SK-N-SH (cell line): ENCODE measurements around the gene CHCHD1. TPM values are rescaled to one million over a fixed set of nuclear protein-coding genes. Genes with fewer than 3 reads are reported as not detected.
"Not testable (repeated sequence)": the region's sequence is repeated elsewhere in the genome, so short reads cannot be mapped to it uniquely, and the experiment has no call there.

Source experiments
- CTCF ChIA-PET: fragments of 300-600, 350-600 bp; formaldehyde crosslinking; extraction: SDS; loops from one replicate; lab custom pipeline; 2021; lab: Yijun Ruan, JAX
- POLR2A ChIA-PET: fragments of 350-600 bp; sonication (Branson Sonifier 250); formaldehyde crosslinking; extraction: SDS; loops from one replicate; lab custom pipeline; 2020; ENCODE audit warnings: antibody characterized with exemption, inconsistent platforms; lab: Yijun Ruan, JAX
- DNase-seq: peaks from one replicate; pipeline ENCODE4 v3.0.0; 2012
- H2AFZ ChIP-seq: fragments of 200-600 bp; sonication (generic); 2 replicates; pipeline ENCODE4 v1.8.1; 2016; ENCODE audit warnings: antibody characterized with exemption, mild to moderate bottlenecking, low read depth
- H3F3A ChIP-seq: fragments of 200-600 bp; sonication (generic); replicated peaks from 2 replicates; pipeline ENCODE3; 2016; ENCODE audit warnings: antibody characterized with exemption, mild to moderate bottlenecking; ENCODE audit not compliant: insufficient read depth
- H3K27ac ChIP-seq, 2 experiments: fragments of 200-500 bp in 1 of 2; fragments of 200-600 bp in 1 of 2; sonication (Bioruptor generic) in 1 of 2; sonication (generic), shearing (Covaris generic) in 1 of 2; 2 replicates each; pipeline versions ENCODE4 v1.5.1 to v1.6.1; 2014 to 2016; ENCODE audit warnings: low read depth in 2 of 2, inconsistent platforms in 1 of 2, low read length in 1 of 2, mild to moderate bottlenecking in 1 of 2, mixed read lengths in 1 of 2
- H3K27me3 ChIP-seq: fragments of 200-600 bp; sonication (generic), shearing (Covaris generic); 2 replicates; pipeline ENCODE4 v1.6.1; 2016; ENCODE audit warnings: mixed run types; ENCODE audit not compliant: insufficient read depth
- H3K36me3 ChIP-seq, 2 experiments: fragments of 200-500 bp in 1 of 2; fragments of 200-600 bp in 1 of 2; sonication (Bioruptor generic) in 1 of 2; sonication (generic) in 1 of 2; replicated peaks in 1 of 2; 2 replicates each; pipeline versions ENCODE3 to v1.5.1; 2014 to 2016; ENCODE audit warnings: low read length in 1 of 2, mild to moderate bottlenecking in 1 of 2; ENCODE audit not compliant: insufficient read depth in 2 of 2, control insufficient read depth in 1 of 2
- H3K4me1 ChIP-seq, 2 experiments: fragments of 200-500 bp in 1 of 2; fragments of 200-600 bp in 1 of 2; sonication (Bioruptor generic) in 1 of 2; sonication (generic), shearing (Covaris generic) in 1 of 2; 2 replicates each; pipeline versions ENCODE4 v1.5.1 to v1.6.1; 2014 to 2016; ENCODE audit warnings: low read depth in 1 of 2, low read length in 1 of 2, mixed run types in 1 of 2; ENCODE audit not compliant: insufficient read depth in 2 of 2, control insufficient read depth in 1 of 2
- H3K4me2 ChIP-seq: fragments of 200-600 bp; sonication (generic), shearing (Covaris generic); 2 replicates; pipeline ENCODE4 v1.6.1; 2017; ENCODE audit warnings: mixed run types
- H3K4me3 ChIP-seq, 2 experiments: fragments of 200-500 bp in 1 of 2; fragments of 200-600 bp in 1 of 2; sonication (Bioruptor generic) in 1 of 2; sonication (generic), shearing (Covaris generic) in 1 of 2; 2 replicates each; pipeline versions ENCODE4 v1.5.1 to v1.8.1; 2014 to 2016; ENCODE audit warnings: low read depth in 2 of 2, inconsistent platforms in 1 of 2, low read length in 1 of 2, mild to moderate bottlenecking in 1 of 2, mixed read lengths in 1 of 2, moderate library complexity in 1 of 2
- H3K79me2 ChIP-seq: fragments of 200-600 bp; sonication (generic); 2 replicates; pipeline ENCODE4 v1.8.1; 2017; ENCODE audit warnings: mild to moderate bottlenecking; ENCODE audit not compliant: insufficient read depth
- H3K9ac ChIP-seq: fragments of 200-600 bp; sonication (generic); 2 replicates; pipeline ENCODE4 v1.6.1; 2017; ENCODE audit warnings: mixed run types
- H3K9me2 ChIP-seq: fragments of 200-600 bp; sonication (generic); 2 replicates; pipeline ENCODE4 v1.6.1; 2017; ENCODE audit warnings: mixed run types
- H3K9me3 ChIP-seq: fragments of 200-600 bp; sonication (generic); 2 replicates; pipeline ENCODE4 v1.6.1; 2017; ENCODE audit warnings: mixed run types, mild to moderate bottlenecking, moderate library complexity
- H4K20me1 ChIP-seq: fragments of 200-600 bp; sonication (generic); 2 replicates; pipeline ENCODE4 v1.6.1; 2017; ENCODE audit warnings: mild to moderate bottlenecking, mixed run types; ENCODE audit not compliant: insufficient read depth
- MEF2A ChIP-seq: IDR thresholded peaks from 2 replicates; pipeline ENCODE4 v1.4.0; 2012; ENCODE audit warnings: low read depth, borderline replicate concordance
- TAF1 ChIP-seq: IDR thresholded peaks from 2 replicates; pipeline ENCODE4 v1.6.1; 2012; ENCODE audit warnings: low read depth, mild to moderate bottlenecking, low read length, moderate library complexity, borderline replicate concordance
- WGBS: methylation state at CpG from one replicate; pipeline ENCODE4 v1.1.6; 2017; ENCODE audit warnings: low lambda C conversion rate; 5-methylcytosine and 5-hydroxymethylcytosine counted together
- polyA plus RNA-seq, 3 experiments: library from polyadenylated mRNA; depleted of rRNA; stranded (reverse); fragments of >200 nt; gene quantifications; 2 replicates each; pipeline ENCODE4 v1.2.3, GENCODE V29; 2012
- small RNA-seq, 7 experiments: library from RNA; depleted of rRNA; stranded (forward); fragments of <200 nt; gene quantifications; one replicate each; pipeline ENCODE3, GENCODE V24; 2012
- TF ChIP-seq, protein P1 (sequence below): IDR thresholded peaks from 2 replicates; pipeline ENCODE4 v1.4.0; 2012; ENCODE audit warnings: low read depth, borderline replicate concordance

The CHCHD1 gene
- polyA plus RNA-seq, 1 of the 3 experiments (the other 2 are of a cell fraction), result 60.9 TPM

- Histone ChIP-seq H3K36me3 (peaks cover 15 to 38% of the 10 kb centered on the region in 2 experiments), H3K4me1 (no peaks in the 10 kb centered on the region), H3K9me3 (no peaks in the 10 kb centered on the region), H3K79me2 (no peaks in the 10 kb centered on the region), H3K4me3 (no peak overlapping the region), H3K9ac (no peak overlapping the region), H3K4me2 (no peak overlapping the region), H2AFZ (no peak overlapping the region), H3K27me3 (no peaks in the 10 kb centered on the region), H3K27ac (no peak overlapping the region), H3F3A (no peaks in the 10 kb centered on the region), H3K9me2 (no peaks in the 10 kb centered on the region), H4K20me1 (no peaks in the 10 kb centered on the region)
- DNase-seq, result no peak
- TF ChIP-seq, protein P1, sequence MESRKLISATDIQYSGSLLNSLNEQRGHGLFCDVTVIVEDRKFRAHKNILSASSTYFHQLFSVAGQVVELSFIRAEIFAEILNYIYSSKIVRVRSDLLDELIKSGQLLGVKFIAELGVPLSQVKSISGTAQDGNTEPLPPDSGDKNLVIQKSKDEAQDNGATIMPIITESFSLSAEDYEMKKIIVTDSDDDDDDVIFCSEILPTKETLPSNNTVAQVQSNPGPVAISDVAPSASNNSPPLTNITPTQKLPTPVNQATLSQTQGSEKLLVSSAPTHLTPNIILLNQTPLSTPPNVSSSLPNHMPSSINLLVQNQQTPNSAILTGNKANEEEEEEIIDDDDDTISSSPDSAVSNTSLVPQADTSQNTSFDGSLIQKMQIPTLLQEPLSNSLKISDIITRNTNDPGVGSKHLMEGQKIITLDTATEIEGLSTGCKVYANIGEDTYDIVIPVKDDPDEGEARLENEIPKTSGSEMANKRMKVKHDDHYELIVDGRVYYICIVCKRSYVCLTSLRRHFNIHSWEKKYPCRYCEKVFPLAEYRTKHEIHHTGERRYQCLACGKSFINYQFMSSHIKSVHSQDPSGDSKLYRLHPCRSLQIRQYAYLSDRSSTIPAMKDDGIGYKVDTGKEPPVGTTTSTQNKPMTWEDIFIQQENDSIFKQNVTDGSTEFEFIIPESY, result no peak
- no peak for TF ChIP-seq TAF1
- TF ChIP-seq MEF2A, result no peak
- WGBS, result 97% methylated on average over 6 of the region's 6 CpGs
- ChIA-PET CTCF (no interaction called here), POLR2A (no interaction called here)
Observed at GRCh38 chr10:73828161-73828560, 46.3 kb downstream of the CHCHD1 start.

DNA sequence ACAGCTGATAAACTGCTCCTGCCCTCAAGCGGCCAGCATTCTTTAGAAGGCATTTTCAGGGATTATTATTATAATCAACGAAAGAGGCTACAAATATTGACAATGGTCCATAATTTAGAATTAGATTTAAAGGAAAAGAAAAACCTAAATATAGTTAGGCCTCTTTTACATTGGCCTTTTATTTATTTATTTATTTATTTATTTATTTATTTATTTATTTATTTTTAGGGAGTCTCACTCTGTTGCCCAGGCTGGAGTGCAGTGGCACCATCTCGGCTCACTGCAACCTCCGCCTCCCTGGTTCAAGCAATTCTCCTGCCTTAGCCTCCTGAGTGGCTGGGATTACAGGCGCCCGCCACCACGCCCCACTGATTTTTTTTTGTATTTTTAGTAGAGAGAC is 47.2 kb downstream of the CHCHD1 start:
- H3K4me3 ChIP-seq, H3K9ac ChIP-seq, POLR2A ChIA-PET, H3K27me3 ChIP-seq, H3K27ac ChIP-seq, H3K9me2 ChIP-seq, DNase-seq, H3K4me1 ChIP-seq, H3K9me3 ChIP-seq, H2AFZ ChIP-seq, H3K4me2 ChIP-seq, CTCF ChIA-PET, H4K20me1 ChIP-seq, H3K79me2 ChIP-seq, H3F3A ChIP-seq: not testable (repeated sequence)
- WGBS, result 98% methylated on average over 7 of the region's 7 CpGs
- peaks cover 10 to 29% of the 10 kb centered on the region in 2 experiments for H3K36me3 ChIP-seq

Small RNA genes within 50 kb of the gene (small RNA-seq; reads per million reads assigned to genes)
- gene AC022400.4 (0 reads per million in 7 experiments), gene AC022400.9 (0 reads per million in 7 experiments), gene ZSWIM8-AS1 (0 reads per million in 7 experiments)

Other genes starting within 250 kb of the CHCHD1 start
- gene USP54, start 190.7 kb upstream of the CHCHD1 start, polyA plus RNA-seq (2012; rRNA removed), result 6.5 and 11.0 TPM in 2 replicates
- 0.24 and 0.26 TPM in 2 replicates for gene MYOZ1, start 140.6 kb upstream of the CHCHD1 start, polyA plus RNA-seq (2012; rRNA removed)
- 0.05 TPM in 1 of 2 replicates, not detected in the other for gene SYNPO2L, start 126.0 kb upstream of the CHCHD1 start, polyA plus RNA-seq (2012; rRNA removed)
- 3.8 and 4.8 TPM in 2 replicates for gene AGAP5, start 83.9 kb upstream of the CHCHD1 start, polyA plus RNA-seq (2012; rRNA removed)
- gene SEC24C, start 37.7 kb upstream of the CHCHD1 start, polyA plus RNA-seq (2012; rRNA removed), result 73.6 and 99.2 TPM in 2 replicates
- 97.3 and 112 TPM in 2 replicates for gene ZSWIM8, start 3.6 kb downstream of the CHCHD1 start, polyA plus RNA-seq (2012; rRNA removed)
- 22.1 and 24.1 TPM in 2 replicates for gene NDST2, start 29.6 kb downstream of the CHCHD1 start, polyA plus RNA-seq (2012; rRNA removed)
- gene CAMK2G, start 92.5 kb downstream of the CHCHD1 start, polyA plus RNA-seq (2012; rRNA removed), result 41.4 and 52.2 TPM in 2 replicates
- 159 and 200 TPM in 2 replicates for gene PLAU, start 129.1 kb downstream of the CHCHD1 start, polyA plus RNA-seq (2012; rRNA removed)
- gene VCL, start 216.1 kb downstream of the CHCHD1 start, polyA plus RNA-seq (2012; rRNA removed), result 147 and 190 TPM in 2 replicates